ENCODE measurements around the gene IGF1R. TPM values are rescaled to one million over a fixed set of nuclear protein-coding genes. Genes with fewer than 3 reads are reported as not detected.

Gene IGF1R
- total RNA-seq, 1 experiment from 2014 or later = 16.3 TPM

DNA sequence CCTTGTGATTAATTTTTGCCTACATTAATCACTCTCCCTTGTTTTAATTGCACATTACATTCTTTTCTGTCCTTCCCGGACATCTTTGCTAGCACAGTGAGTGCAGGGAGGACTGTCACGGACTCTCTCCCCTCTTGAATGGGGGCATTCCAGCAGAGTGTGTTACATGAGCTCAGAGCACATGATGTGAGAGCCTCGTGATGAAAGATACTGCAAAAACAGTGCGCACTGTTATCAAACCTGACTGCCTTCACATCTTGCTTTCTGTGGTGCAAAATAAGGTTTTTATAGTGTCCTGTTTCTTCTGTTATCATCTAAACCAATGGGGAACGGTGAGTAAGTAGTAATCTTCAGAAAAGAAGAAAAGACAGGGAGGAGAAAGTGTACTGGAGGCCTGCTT is 191.7 kb downstream of the IGF1R start:
- RAD21 ChIA-PET (ENCODE audit: low non-redundant PET in 1 of 2, low total read pairs in 2 of 2, uncharacterized antibody in 2 of 2, unreplicated experiment in 2 of 2) = no interaction called here

More for the DNA sequence above, 191.7 kb downstream of the IGF1R start:
- POLR2A ChIA-PET = no interaction called here
- intact Hi-C loops (cut with micrococcal nuclease) = no loop called here
- no peaks in the 10 kb centered on the region for H3K79me2 ChIP-seq (ENCODE audit: insufficient read depth, low read length)
- no peak overlapping the region for H3K4me3 ChIP-seq (replicated peaks in 1 of 2; ENCODE audit: low read depth in 1 of 2, low read length in 2 of 2)
- peaks cover 0 to 3% of the 10 kb centered on the region in 2 experiments; a peak in 1 of 4 replicates for H3K4me1 ChIP-seq (ENCODE audit: control insufficient read depth in 1 of 2, insufficient read depth in 2 of 2, low read length in 2 of 2)
- CTCF ChIA-PET = interaction anchor here (0.6 to 1.1 kb wide), 2 partner anchors 11 kb away, joined by 3 read pairs; no protein-coding TSS in a partner anchor
- TF ChIP-seq SRF (IDR thresholded peaks at IDR 0.05; ENCODE audit: low read depth) (no peak), EZH2 (IDR thresholded peaks at IDR 0.05) (no peak), RAD21 (IDR thresholded peaks at IDR 0.05; ENCODE audit: low read depth) (no peak), ZNF274 (IDR thresholded peaks at IDR 0.05; ENCODE audit: low read depth, low read length) (no peak), SIN3A (IDR thresholded peaks at IDR 0.05; ENCODE audit: low read depth) (no peak), FOSL1 (IDR thresholded peaks at IDR 0.05; ENCODE audit: low read depth) (no peak), CEBPB (IDR thresholded peaks at IDR 0.05; ENCODE audit: low read depth) (no peak), JUND (IDR thresholded peaks at IDR 0.05) (no peak), EZH2phosphoT487 (IDR thresholded peaks at IDR 0.05; ENCODE audit: borderline replicate concordance) (no peak), TCF7L2 (IDR thresholded peaks at IDR 0.05; ENCODE audit: borderline replicate concordance, extremely low read depth, insufficient read depth, insufficient read length) (no peak)
- TF ChIP-seq, protein P1, sequence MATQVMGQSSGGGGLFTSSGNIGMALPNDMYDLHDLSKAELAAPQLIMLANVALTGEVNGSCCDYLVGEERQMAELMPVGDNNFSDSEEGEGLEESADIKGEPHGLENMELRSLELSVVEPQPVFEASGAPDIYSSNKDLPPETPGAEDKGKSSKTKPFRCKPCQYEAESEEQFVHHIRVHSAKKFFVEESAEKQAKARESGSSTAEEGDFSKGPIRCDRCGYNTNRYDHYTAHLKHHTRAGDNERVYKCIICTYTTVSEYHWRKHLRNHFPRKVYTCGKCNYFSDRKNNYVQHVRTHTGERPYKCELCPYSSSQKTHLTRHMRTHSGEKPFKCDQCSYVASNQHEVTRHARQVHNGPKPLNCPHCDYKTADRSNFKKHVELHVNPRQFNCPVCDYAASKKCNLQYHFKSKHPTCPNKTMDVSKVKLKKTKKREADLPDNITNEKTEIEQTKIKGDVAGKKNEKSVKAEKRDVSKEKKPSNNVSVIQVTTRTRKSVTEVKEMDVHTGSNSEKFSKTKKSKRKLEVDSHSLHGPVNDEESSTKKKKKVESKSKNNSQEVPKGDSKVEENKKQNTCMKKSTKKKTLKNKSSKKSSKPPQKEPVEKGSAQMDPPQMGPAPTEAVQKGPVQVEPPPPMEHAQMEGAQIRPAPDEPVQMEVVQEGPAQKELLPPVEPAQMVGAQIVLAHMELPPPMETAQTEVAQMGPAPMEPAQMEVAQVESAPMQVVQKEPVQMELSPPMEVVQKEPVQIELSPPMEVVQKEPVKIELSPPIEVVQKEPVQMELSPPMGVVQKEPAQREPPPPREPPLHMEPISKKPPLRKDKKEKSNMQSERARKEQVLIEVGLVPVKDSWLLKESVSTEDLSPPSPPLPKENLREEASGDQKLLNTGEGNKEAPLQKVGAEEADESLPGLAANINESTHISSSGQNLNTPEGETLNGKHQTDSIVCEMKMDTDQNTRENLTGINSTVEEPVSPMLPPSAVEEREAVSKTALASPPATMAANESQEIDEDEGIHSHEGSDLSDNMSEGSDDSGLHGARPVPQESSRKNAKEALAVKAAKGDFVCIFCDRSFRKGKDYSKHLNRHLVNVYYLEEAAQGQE (IDR thresholded peaks at IDR 0.05; ENCODE audit: low read depth) = no peak
- TF ChIP-seq, protein P2, sequence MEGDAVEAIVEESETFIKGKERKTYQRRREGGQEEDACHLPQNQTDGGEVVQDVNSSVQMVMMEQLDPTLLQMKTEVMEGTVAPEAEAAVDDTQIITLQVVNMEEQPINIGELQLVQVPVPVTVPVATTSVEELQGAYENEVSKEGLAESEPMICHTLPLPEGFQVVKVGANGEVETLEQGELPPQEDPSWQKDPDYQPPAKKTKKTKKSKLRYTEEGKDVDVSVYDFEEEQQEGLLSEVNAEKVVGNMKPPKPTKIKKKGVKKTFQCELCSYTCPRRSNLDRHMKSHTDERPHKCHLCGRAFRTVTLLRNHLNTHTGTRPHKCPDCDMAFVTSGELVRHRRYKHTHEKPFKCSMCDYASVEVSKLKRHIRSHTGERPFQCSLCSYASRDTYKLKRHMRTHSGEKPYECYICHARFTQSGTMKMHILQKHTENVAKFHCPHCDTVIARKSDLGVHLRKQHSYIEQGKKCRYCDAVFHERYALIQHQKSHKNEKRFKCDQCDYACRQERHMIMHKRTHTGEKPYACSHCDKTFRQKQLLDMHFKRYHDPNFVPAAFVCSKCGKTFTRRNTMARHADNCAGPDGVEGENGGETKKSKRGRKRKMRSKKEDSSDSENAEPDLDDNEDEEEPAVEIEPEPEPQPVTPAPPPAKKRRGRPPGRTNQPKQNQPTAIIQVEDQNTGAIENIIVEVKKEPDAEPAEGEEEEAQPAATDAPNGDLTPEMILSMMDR (IDR thresholded peaks at IDR 0.05 in 2 of 3, conservative IDR thresholded peaks at IDR 0.05 in 1 of 3; ENCODE audit: borderline replicate concordance in 1 of 3, insufficient read depth in 1 of 3, low read depth in 2 of 3, low read length in 2 of 3) = no peak
- TF ChIP-seq, protein P3, sequence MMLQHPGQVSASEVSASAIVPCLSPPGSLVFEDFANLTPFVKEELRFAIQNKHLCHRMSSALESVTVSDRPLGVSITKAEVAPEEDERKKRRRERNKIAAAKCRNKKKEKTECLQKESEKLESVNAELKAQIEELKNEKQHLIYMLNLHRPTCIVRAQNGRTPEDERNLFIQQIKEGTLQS (IDR thresholded peaks at IDR 0.05) = no peak
- no peak overlapping the region for H3K9ac ChIP-seq (ENCODE audit: low read length)
- no peak overlapping the region for H2AFZ ChIP-seq (ENCODE audit: low read depth, low read length, poor library complexity, severe bottlenecking)
- H3K9me2 ChIP-seq (ENCODE audit: insufficient read depth) = no peaks in the 10 kb centered on the region
- ATAC-seq = no peak
- H3K36me3 ChIP-seq (ENCODE audit: control insufficient read depth in 1 of 2, insufficient read depth in 2 of 2, low read length in 2 of 2) = no peaks in the 10 kb centered on the region
- no peaks in the 10 kb centered on the region for H4K20me1 ChIP-seq (ENCODE audit: insufficient read depth)
- no peaks in the 10 kb centered on the region for H3K9me3 ChIP-seq (ENCODE audit: control insufficient read depth in 1 of 2, insufficient read depth in 1 of 2, low read depth in 1 of 2, low read length in 2 of 2)
- BruUV-seq (replicated peaks) = no TSS peak
- no peaks in the 10 kb centered on the region for H3K27me3 ChIP-seq (ENCODE audit: insufficient read depth, low read length)
- H3K27ac ChIP-seq (ENCODE audit: low read depth, low read length) = no peak overlapping the region
- H3K4me2 ChIP-seq (ENCODE audit: low read length) = no peak overlapping the region
- no peak for DNase-seq (ENCODE audit: low read depth, low spot score)
